Suprapubic skin (tissue), 4 donors: ENCODE data around the gene MS4A8. TPM values are rescaled to one million over a fixed set of nuclear protein-coding genes. Genes with fewer than 3 reads are reported as not detected.
"Not testable (repeated sequence)": the region's sequence is repeated elsewhere in the genome, so short reads cannot be mapped to it uniquely, and the experiment has no call there.

Experiments
- DNase-seq, 2 donors: peaks; one replicate each; pipeline ENCODE4 v3.0.0-alpha.2; 2019; ENCODE audit warnings: low spot score in 2 of 2
- H3K27ac ChIP-seq: fragments of 200-600 bp; sonication (generic); one replicate; pipeline ENCODE4 v1.5.1; 2019
- H3K27me3 ChIP-seq: fragments of 200-600 bp; sonication (generic); one replicate; pipeline ENCODE4 v1.5.1; 2019
- H3K36me3 ChIP-seq: fragments of 200-600 bp; sonication (generic); one replicate; pipeline ENCODE4 v1.5.1; 2019
- H3K4me1 ChIP-seq: fragments of 200-600 bp; sonication (generic); one replicate; pipeline ENCODE4 v1.5.1; 2019
- H3K4me3 ChIP-seq: fragments of 200-600 bp; sonication (generic); one replicate; pipeline ENCODE4 v1.5.1; 2019; ENCODE audit warnings: mild to moderate bottlenecking
- H3K9me3 ChIP-seq: fragments of 200-600 bp; sonication (generic); one replicate; pipeline ENCODE4 v1.5.1; 2019
- CTCF ChIP-seq, 2 donors: fragments of 200-600 bp in 1 of 2; fragments of 450-650 bp in 1 of 2; sonication (generic) in 1 of 2; IDR thresholded peaks; one replicate each; pipeline ENCODE4 v1.5.1; 2016 to 2019; ENCODE audit warnings: antibody characterized with exemption in 2 of 2, mild to moderate bottlenecking in 1 of 2, moderate library complexity in 1 of 2
- EP300 ChIP-seq: sonication (generic); formaldehyde crosslinking; IDR thresholded peaks from one replicate; pipeline ENCODE4 v1.6.1; 2017; ENCODE audit warnings: antibody characterized with exemption
- POLR2A ChIP-seq, 2 donors: fragments of 450-650 bp; IDR thresholded peaks; one replicate each; pipeline ENCODE4 v1.6.1; 2017; ENCODE audit warnings: antibody characterized with exemption in 2 of 2, mild to moderate bottlenecking in 2 of 2, moderate library complexity in 2 of 2
- POLR2AphosphoS5 ChIP-seq, 3 donors: sonication (generic); formaldehyde crosslinking; IDR thresholded peaks; one replicate each; pipeline ENCODE4 v1.6.1; 2017; ENCODE audit warnings: antibody characterized with exemption in 3 of 3
- WGBS: methylation state at CpG from one replicate; pipeline ENCODE4 v1.1.5; 2018; 5-methylcytosine and 5-hydroxymethylcytosine counted together
- total RNA-seq, 4 donors: library from RNA; depleted of rRNA; stranded (reverse); fragments of >200 nt; gene quantifications; one replicate each; pipeline ENCODE4 v1.1.0, GENCODE V29; 2016

The MS4A8 gene
- total RNA-seq, 4 donors from 2014 or later, result not detected

- WGBS, result 65% methylated on average over 4 of the region's 4 CpGs
- no peak for DNase-seq
- H3K27ac ChIP-seq, result no peak overlapping the region
Observed at GRCh38 chr11:60711276-60711675, 11.9 kb downstream of the MS4A8 start.

GRCh38 chr11:60713423-60713822, 14.0 kb downstream of the MS4A8 start:
- not testable (repeated sequence) for H3K9me3 ChIP-seq, H3K36me3 ChIP-seq, H3K4me1 ChIP-seq, H3K27ac ChIP-seq, H3K4me3 ChIP-seq, DNase-seq, H3K27me3 ChIP-seq
- WGBS, result 66% methylated on average over 6 of the region's 6 CpGs

More at GRCh38 chr11:60711276-60711675, 11.9 kb downstream of the MS4A8 start:
- TF ChIP-seq EP300 (no peak), POLR2A (IDR thresholded peaks at IDR 0.05) (no peak), CTCF (IDR thresholded peaks at IDR 0.05) (no peak), POLR2AphosphoS5 (IDR thresholded peaks at IDR 0.05) (no peak)
- Histone ChIP-seq H3K36me3 (no peaks in the 10 kb centered on the region), H3K27me3 (no peaks in the 10 kb centered on the region), H3K9me3 (peaks cover 2% of the 10 kb centered on the region), H3K4me1 (no peaks in the 10 kb centered on the region), H3K4me3 (no peak overlapping the region)

GRCh38 chr11:60717956-60718355, 18.5 kb downstream of the MS4A8 start:
- H3K4me3 ChIP-seq, result no peak overlapping the region
- WGBS, result 88% methylated on average over 5 of the region's 5 CpGs
- DNase-seq, result no peak
- TF ChIP-seq POLR2A (IDR thresholded peaks at IDR 0.05) (no peak), CTCF (IDR thresholded peaks at IDR 0.05) (no peak), EP300 (no peak), POLR2AphosphoS5 (IDR thresholded peaks at IDR 0.05) (no peak)
- peaks cover 3% of the 10 kb centered on the region for H3K9me3 ChIP-seq
- no peaks in the 10 kb centered on the region for H3K36me3 ChIP-seq
- H3K27me3 ChIP-seq, result no peaks in the 10 kb centered on the region
- H3K27ac ChIP-seq, result no peak overlapping the region
- H3K4me1 ChIP-seq, result no peaks in the 10 kb centered on the region

- Histone ChIP-seq H3K4me3 (no peak overlapping the region), H3K36me3 (no peaks in the 10 kb centered on the region), H3K9me3 (peaks cover 3% of the 10 kb centered on the region), H3K27me3 (no peaks in the 10 kb centered on the region), H3K4me1 (no peaks in the 10 kb centered on the region), H3K27ac (no peak overlapping the region)
- 78% methylated on average over 10 of the region's 10 CpGs for WGBS
- DNase-seq, result no peak
- TF ChIP-seq CTCF (IDR thresholded peaks at IDR 0.05), result no peak
- no peak for TF ChIP-seq POLR2AphosphoS5 (IDR thresholded peaks at IDR 0.05)
- no peak for TF ChIP-seq POLR2A (IDR thresholded peaks at IDR 0.05)
- TF ChIP-seq EP300, result no peak
Observed at GRCh38 chr11:60718524-60719316, 19.3 kb downstream of the MS4A8 start.

GRCh38 chr11:60719391-60719790, 20.0 kb downstream of the MS4A8 start:
- H3K36me3 ChIP-seq, result no peaks in the 10 kb centered on the region
- no peaks in the 10 kb centered on the region for H3K4me1 ChIP-seq
- no peaks in the 10 kb centered on the region for H3K27me3 ChIP-seq
- DNase-seq, result no peak
- H3K9me3 ChIP-seq, result peaks cover 3% of the 10 kb centered on the region
- WGBS, result 83% methylated on average over 4 of the region's 4 CpGs
- TF ChIP-seq EP300, result no peak
- no peak overlapping the region for H3K4me3 ChIP-seq
- no peak overlapping the region for H3K27ac ChIP-seq

- H3K4me3 ChIP-seq, result no peak overlapping the region
- no peak for TF ChIP-seq POLR2A (IDR thresholded peaks at IDR 0.05)
- TF ChIP-seq POLR2AphosphoS5 (IDR thresholded peaks at IDR 0.05), result no peak
- no peak for TF ChIP-seq EP300
- no peak for TF ChIP-seq CTCF (IDR thresholded peaks at IDR 0.05)
- no peaks in the 10 kb centered on the region for H3K27me3 ChIP-seq
- no peak overlapping the region for H3K27ac ChIP-seq
- no peaks in the 10 kb centered on the region for H3K36me3 ChIP-seq
- H3K9me3 ChIP-seq, result peaks cover 3% of the 10 kb centered on the region
- no peak for DNase-seq
- 84% methylated on average over 6 of the region's 6 CpGs for WGBS
- no peaks in the 10 kb centered on the region for H3K4me1 ChIP-seq
Observed at GRCh38 chr11:60720460-60720859, 21.0 kb downstream of the MS4A8 start.
